ENCODE data around the gene SHISA5.

- TF ChIP-seq EZH2 (IDR thresholded peaks at IDR 0.05; ENCODE audit: low read length, unreplicated experiment), result no peak
- no peak for TF ChIP-seq EZH2phosphoT487 (IDR thresholded peaks at IDR 0.05; ENCODE audit: borderline replicate concordance, low read length)
Observed at GRCh38 chr3:48430708-48431101, 73.3 kb downstream of the SHISA5 start.

Measured in PC-3 (cell line).